Measurements from ENCODE around the gene CD300E.

DNA sequence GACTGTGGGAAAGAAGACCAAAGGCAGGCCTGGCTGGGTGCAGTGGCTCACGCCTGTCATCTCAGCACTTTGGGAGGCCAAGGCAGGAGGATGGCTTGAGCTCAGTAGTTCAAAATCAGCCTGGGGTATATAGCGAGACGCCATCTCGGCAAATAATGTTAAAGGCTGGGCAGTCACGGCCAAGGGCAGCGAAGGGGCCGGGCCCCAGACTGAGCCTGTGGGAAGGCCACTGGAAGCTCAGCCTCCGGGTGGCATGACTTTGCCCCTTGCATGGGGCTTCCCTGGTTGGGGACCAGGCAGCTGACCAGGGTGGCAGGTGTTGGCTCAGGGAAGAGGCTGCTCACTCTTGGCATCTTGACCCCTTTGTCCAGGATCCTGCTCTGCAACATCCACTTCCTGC, 17.5 kb downstream of the CD300E start:
- no peak for TF ChIP-seq EZH2phosphoT487 (IDR thresholded peaks at IDR 0.05; ENCODE audit: low read depth)
- TF ChIP-seq, protein P1, sequence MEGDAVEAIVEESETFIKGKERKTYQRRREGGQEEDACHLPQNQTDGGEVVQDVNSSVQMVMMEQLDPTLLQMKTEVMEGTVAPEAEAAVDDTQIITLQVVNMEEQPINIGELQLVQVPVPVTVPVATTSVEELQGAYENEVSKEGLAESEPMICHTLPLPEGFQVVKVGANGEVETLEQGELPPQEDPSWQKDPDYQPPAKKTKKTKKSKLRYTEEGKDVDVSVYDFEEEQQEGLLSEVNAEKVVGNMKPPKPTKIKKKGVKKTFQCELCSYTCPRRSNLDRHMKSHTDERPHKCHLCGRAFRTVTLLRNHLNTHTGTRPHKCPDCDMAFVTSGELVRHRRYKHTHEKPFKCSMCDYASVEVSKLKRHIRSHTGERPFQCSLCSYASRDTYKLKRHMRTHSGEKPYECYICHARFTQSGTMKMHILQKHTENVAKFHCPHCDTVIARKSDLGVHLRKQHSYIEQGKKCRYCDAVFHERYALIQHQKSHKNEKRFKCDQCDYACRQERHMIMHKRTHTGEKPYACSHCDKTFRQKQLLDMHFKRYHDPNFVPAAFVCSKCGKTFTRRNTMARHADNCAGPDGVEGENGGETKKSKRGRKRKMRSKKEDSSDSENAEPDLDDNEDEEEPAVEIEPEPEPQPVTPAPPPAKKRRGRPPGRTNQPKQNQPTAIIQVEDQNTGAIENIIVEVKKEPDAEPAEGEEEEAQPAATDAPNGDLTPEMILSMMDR (IDR thresholded peaks at IDR 0.05; ENCODE audit: low read depth, low read length): no peak

Measured in OCI-LY3 (cell line).